HG03469 (cell line): ENCODE data around the gene PMPCB.
A peak's percentile ranks its signal among the peaks of the same experiment; 100 is the strongest.
"Not testable (repeated sequence)": the region's sequence is repeated elsewhere in the genome, so short reads cannot be mapped to it uniquely, and the experiment has no call there.

Experiments
- ATAC-seq: cut with Tn5 transposase; IDR thresholded peaks from one replicate; pipeline ENCODE4 v1.9.1; 2021; ENCODE audit warnings: mild to moderate bottlenecking, moderate library complexity, moderate number of reproducible peaks; ENCODE audit not compliant: unreplicated experiment

The PMPCB gene, protein sequence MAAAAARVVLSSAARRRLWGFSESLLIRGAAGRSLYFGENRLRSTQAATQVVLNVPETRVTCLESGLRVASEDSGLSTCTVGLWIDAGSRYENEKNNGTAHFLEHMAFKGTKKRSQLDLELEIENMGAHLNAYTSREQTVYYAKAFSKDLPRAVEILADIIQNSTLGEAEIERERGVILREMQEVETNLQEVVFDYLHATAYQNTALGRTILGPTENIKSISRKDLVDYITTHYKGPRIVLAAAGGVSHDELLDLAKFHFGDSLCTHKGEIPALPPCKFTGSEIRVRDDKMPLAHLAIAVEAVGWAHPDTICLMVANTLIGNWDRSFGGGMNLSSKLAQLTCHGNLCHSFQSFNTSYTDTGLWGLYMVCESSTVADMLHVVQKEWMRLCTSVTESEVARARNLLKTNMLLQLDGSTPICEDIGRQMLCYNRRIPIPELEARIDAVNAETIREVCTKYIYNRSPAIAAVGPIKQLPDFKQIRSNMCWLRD

DNA sequence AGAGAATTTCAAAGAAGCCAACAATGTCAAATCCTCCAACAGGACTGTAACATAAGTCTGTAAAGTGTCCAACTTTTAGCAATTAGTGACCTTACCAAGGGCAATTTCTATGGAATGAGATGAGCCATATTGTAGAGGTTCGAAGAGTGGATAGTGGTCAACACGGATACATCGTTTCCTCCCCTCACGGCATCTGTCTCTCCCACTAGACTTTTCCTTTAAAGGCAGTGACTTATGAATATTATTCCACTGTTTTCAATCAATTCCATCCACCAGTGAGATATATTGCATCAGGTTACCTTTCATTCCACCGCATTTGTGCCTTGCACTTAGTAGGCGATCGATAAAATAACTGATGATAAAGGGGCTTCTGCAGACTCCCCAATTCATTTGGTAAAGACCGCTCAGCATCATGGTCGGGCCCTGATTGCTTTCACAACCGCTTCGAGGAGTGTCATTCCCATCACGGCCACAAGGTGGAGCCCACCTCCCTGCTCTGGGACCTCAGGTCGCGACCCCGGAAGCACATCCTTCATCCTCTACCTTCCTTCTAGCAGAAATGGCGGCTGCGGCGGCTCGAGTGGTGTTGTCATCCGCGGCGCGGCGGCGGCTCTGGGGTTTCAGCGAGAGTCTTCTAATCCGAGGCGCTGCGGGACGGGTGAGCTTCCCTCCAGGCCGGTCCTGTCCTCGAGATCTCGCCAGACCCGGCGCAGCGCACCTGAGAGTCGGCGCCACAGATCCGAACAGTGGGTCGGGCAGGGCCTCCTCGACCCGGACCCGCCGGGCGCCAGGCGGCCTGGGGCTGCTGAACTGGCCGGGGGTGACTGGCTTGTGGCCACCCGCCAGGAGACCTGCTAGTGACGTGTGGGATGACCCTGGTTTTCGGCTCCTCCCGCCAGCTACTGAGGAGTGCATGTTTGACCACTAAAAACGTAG is at the start of gene PMPCB:
Gene PMPCB (plus strand): TSS at position 535 of the 936 bp plus-strand sequence. CDS start 25 bp downstream, at position 560.
- peak; percentile 89 for ATAC-seq

DNA sequence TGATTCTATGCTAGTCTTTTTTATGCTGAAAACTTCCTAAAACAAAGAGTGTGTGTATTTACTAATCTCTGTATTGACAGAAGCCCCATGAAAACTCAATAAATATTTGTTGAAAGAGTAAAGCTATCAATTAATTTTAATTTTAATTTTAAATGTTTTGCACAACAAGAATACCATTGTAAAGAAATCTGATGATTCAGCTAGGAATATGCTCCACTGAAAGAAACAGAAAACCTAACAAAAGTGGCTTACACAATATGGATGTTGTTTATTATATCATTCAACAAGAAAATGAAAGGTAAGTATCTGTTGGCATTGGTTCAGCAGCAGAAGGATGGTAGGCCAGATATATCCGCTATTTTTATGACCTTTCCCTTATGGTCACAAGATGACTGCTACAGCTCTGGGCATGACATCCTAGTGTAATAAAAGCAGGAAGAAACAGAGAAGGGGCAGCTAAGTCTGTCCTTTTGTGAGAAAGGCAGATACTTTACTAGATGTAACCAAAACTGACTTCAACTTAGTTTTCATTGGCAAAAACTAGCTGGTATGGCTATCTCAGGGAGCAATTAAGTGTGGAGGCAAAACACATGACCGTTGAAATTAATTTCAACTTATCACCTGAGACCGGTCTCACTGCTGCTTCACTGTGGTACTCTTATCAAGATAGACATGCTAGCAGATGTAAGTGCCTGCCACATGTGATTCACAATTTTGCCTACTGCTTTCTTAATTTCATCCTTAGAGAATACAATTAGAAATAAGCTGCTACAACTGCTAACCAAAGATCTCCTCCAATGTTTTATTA is 43.3 kb upstream of the PMPCB start:
- ATAC-seq: not testable (repeated sequence)

DNA sequence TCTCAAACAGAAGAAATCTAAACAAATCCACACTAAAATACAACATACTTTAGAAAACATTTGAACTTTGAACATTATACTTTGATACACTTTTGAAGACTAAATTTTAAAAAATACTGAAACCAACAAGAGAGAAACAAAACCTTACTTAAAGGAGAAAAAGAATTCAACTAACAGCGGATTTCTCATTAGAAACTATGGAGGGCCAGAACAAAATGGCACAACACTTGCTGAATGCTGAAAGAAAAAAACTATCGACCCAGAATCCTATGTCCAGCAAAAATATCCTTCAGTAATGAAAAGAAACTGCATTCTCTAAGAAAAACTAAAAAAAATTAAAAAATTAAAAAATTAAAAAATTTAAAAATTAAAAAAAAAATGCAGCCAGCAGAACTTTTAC is 33.2 kb upstream of the PMPCB start:
- not testable (repeated sequence) for ATAC-seq

DNA sequence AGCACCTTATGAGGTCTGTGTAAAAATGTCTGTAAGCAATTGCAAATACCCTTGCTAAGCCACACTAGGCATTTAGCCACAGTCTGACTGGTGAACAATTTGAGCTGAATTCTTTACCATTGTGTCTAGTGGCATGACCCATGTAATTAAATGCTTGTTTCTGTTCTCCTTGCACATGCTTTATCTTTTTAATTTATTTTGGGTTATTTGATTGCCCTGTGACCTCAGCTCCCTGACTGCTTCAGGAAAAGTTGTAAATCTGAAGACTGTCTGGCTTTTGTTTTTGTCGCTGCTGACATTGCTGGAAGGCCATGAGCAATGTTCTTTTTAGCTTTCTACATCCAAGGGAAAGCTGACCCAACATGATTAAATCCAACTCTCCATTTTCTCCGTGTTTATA is 31.0 kb upstream of the PMPCB start:
- not testable (repeated sequence) for ATAC-seq

DNA sequence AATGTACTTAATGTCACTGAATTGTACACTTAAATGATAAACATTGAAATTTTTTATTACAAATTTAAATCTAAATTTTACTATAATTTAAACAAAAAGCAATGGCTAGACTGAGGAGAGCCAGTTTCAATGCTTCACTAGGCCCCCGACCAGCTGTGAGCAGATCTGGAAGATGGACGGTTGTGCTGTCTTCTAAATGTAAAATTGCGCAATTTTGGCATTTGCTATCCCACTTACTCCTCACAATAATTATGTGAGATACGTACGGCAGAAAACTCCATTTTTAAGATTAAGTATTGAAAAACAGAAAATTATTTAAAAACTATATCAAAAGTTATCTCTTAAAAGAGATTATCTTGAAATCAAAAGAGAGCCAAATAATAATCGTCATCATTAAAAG is 23.9 kb upstream of the PMPCB start:
- not testable (repeated sequence) for ATAC-seq

DNA sequence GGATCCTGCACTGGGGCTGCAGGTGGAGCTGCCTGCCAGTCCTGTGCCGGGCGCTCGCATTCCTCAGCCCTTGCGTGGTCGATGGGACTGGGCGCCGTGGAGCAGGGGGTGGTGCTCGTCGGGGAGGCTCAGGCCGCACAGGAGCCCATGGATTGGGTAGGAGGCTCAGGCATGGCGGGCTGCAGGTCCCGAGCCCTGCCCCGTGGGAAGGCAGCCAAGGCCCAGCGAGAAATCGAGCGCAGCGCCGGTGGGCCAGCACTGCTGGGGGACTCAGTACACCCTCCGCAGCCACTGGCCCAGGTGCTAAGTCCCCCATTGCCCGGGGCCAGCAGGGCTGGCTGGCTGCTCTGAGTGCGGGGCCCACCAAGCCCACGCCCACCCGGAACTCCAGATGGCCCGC is 22.4 kb upstream of the PMPCB start:
- ATAC-seq: not testable (repeated sequence)

DNA sequence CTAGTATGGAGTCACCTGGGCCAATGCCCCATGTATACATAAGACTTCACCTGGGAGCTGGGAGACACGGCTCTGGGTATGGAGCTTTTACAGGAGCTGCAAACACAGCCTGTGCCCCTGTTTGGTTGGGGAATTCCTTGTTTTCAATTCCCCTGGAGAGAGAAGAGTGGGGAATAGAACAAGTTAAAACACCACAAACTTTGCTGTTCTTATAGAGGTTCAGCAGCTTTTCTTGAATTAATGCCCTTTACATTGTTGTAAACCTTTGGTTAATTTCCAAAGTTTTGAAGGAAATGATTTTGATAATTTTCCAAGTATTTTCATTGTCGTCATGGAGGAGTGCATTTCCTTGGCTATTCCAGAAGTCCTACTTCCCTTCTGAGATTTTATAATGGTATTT is 19.0 kb upstream of the PMPCB start:
- ATAC-seq: not testable (repeated sequence)

DNA sequence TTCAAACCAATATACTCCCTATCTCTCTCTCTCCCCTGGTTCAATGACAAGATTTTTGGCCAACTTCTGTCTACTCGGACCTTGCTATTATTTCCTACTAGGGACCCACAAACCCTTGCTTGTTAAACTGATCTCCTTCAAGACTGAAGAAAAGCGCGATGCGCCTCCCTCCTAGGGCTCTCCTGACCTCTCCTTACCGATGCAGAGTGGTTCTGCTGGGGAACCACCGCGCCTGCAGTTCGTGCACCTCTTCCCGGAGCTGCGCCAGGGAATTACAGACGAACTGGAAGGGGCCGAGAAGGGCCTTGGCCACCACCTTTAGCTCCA is 17.6 kb upstream of the PMPCB start:
- peak; percentile 31 for ATAC-seq

DNA sequence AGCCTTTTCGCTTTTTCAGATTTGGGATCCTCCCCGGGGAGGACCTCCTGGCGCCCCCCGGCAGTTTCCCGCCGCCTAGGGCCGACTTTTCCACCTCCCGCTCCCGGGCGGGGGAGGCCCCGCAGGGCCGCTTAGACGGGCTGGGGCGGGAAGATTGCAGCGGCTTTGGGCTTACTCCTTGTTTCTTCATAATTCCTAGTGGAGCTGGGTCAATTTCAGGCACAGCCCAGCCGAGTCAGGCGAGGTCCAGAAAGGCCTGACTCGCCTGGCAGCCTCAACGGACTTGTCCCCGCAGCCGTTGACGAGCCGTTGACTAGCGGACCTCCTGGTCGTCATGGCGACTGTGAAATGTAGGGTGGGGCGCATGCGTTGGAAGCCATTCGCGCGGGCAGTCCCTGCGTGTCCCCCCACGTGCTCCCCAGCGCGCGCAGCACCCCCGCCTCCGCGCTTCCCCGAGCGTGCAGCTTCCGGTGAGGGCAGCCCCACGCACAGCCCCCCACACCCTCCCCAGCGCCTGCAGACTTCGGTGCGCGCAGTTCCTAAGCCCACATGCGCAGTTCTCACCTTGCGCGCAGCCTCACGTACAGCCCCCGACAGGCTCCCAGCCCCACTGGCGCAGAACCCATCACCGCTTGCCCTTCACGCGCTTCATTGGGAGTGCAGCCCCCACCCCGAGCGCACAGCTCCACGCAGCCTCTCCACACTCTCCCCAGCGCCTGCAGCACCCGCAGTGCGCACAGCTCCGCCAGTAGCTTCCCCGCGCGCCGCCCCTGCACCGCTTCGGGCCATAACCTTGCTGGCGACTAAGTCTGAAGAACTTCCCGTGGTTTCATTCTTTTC is 17.1 kb upstream of the PMPCB start:
- peak; percentile 87 for ATAC-seq

DNA sequence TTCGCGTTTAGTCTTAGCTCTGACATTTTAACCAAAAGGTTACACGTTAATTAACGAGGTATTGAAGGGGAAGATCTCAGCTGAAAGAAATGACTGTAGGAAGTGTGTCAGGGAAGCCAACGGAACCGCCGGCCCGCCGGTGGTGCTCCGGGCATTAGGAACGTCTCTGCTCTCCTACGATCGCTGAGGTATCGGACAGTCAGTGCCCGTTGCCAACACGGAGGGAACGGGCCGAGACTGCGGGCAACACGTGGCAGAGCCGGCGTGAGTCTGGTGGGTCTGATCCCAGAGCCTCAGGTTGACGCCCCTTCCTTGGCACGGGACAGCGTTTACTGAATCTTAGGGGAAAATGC is 16.5 kb upstream of the PMPCB start:
- ATAC-seq: not testable (repeated sequence)

DNA sequence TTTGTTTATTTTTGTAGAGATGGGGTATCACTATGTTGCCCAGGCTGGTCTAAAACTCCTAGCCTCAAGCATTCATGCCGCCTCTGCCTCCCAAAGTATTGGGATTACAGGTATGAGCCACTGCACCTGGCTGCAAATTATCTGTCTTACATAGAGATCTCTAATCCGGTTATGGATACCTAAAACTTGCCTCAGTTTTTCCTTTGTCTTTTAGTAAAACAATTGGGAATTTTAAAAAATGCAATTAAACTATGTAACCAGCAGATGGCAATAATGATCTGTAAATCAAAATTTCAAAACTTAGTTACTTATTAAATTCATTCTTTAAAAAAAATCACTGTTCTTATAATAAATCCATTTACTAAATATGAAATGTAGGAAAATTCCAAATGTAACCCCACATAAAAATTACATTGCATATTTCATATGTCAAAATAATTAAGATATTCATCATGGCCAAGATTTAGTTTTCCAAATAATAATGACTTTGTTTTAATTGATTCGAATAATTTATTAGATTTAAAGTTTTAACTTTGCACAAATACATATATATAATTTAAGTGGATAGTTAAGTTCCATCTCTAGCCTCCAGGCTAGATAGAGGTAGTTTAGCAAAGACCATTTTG is 14.3 kb upstream of the PMPCB start:
- not testable (repeated sequence) for ATAC-seq

DNA sequence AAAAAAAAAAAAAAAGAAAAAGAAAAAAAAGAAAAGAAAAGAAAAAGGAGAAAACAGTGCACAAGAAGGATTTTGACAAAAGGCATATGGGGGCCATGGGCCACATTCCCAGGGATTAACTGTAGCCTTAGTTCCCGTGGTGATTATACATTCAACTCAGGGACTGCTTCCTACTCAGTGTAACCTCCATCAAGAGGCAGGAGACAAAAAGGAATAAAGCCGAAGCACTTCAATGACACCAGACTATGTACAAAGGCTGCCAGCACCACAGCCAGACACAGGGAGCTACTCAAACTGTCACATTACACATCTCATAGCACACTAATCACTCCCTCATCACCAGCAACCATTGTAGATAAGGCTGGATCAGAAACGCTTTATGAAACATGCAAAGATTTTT is 5.1 kb upstream of the PMPCB start:
- ATAC-seq: no peak

DNA sequence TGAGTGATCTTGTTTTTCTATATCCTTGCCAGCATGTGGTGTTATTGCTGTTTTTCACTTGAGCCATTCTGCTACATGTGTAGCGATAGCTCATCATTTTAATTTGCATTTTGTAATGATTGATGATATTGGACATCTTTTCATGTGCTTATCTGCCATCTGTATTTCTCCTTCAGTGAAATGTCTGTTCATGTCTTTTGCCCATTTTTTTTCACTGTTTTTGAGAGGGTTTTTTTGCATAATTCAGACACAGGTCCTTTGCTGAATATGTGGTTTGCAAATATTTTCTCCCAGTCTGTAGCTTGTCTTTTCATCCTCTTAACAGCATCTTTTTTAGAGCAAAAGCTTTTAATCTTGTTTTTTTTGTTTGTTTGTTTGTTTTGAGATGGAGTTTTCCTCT is 3.7 kb upstream of the PMPCB start:
- no peak for ATAC-seq

DNA sequence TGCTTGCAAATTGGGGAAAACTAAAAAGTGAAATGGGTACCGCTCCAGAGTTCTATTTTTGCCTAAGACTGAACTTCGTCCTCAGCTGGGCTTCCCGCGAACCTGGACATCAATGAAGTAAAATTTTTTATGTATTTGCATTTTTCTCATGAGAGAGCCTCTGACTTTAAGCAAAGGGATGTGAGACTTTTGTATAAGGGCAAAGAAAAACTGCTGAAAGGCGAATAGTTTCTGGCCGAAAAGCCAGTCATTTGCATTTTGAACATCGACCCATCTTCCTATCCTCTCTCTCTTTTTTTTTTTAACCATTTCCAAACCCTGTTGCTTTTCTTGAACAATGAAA is 573 bp downstream of the PMPCB start:
- no peak for ATAC-seq

DNA sequence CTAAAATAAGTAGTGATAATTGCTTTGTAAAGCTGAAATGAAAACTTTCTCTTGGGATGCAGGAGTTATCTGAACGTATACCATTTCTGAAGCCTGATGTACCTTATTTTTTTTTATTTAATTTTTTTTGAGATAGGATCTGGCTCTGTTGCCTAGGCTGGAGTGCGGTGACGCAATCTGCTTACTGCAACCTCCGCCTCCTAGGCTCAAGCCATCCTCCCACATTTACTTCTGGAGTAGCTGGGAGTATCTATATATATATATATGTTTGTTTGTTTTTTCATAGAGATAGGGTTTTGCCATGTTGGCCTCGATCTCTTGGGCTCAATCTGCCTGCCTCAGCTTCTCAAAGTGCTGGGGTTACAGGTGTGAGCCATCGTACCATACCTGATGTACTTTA is 2.4 kb downstream of the PMPCB start:
- ATAC-seq: no peak

DNA sequence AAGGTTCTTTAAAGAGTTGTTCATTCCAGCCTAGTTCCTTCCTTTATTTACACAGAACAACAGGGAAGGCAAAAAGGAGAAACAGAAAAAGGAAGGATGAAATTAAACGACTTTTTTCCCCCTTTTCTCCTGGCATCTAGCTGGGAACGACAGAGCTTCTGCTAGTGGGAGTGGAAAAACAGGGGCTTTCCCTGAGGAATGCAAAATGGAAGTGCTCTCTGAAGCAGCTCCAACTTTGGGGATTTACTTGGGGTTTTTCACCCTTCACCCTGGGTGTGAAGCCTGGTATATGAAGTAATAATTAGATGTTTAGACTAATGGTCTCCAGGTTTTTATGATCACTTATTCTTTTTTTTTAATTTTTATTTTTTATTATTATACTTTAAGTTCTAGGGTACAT is 4.2 kb downstream of the PMPCB start:
- no peak for ATAC-seq

DNA sequence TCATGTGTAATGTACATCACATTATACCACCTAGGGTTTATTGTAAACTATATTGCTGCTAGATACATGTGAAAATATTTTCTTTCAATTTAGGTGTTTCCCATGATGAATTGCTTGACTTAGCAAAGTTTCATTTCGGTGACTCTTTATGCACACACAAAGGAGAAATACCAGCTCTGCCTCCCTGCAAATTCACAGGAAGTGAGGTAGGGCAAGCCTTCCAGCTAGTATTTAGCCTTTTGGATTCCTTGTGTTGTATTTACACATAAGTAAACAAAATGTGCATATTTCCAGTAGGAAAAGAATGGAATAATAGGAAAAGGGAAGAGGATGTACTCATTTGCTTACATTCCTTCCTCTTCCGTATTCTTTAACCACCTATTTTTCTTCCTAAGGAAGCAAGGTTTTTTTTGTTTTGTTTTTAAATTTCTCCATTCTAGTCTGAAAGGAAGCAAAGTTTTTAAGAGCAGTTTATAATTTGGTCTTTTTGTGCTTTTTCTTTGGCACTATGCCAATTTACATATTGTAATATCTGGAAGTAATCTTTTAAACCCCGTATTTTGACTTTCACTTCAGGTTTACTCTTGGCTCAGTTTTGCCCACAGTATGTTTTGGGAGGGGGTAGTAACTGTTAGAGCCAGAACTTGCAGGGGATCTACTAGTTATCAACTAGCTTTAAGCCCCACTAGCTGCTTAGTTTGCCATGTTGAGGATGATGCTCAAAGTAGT is 10.4 kb downstream of the PMPCB start:
- no peak for ATAC-seq

DNA sequence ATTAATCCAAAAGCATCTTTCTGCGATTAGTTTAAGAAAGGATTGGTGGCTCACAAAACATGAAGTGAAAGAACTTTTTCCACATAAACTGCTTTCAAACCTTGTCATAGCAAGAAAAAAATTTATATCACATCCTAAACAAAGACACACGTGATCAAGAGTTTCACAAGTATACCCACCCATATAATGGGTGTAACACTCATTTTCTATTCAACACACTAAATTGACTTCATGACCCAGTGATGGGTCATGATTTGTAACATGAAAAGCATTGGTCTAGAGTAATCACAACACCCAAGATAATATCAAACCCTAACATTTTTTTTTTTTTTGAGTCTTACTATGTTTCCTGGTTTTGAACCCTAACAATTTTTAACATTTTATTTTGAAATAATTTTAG is 17.6 kb downstream of the PMPCB start:
- ATAC-seq: no peak

DNA sequence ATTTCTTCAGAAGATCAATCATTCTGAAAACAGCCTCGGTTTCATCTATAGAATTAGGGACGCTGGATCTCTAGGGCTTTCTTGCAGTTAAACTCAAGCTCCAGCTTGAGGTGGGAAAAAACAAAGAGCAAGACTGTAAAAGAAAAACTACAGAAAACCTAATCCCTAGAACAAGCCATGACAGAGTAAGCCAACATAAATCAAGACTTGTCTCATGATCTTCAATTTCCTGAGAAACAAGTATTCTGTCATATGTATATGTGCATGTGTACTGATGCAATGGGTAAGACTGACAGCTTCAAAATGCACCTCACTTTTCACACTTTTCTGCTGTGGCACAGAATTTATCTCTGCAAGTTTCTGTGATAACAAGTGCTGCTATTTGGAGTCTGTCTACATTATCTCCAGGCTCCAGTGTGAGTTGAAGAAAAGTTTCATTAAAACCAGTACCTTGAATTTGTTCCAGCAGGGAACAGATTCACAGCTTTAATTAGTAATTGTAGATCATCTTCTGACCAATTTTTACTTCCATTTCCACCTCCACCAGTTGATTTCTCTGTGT is 19.2 kb downstream of the PMPCB start:
- ATAC-seq: no peak
